Measurements from ENCODE around the gene ADGRV1.

The ADGRV1 gene

GRCh38 chr5:91070761-91071550, 512.4 kb downstream of the ADGRV1 start:
- H3K36me3 ChIP-seq (ENCODE audit: control insufficient read depth, low read depth, low read length) = peaks cover 5% of the 10 kb centered on the region
- no peak overlapping the region for H3K9ac ChIP-seq (ENCODE audit: low read length)
- H3K27me3 ChIP-seq (ENCODE audit: control insufficient read depth, insufficient read depth, low read length) = no peaks in the 10 kb centered on the region
- no peak overlapping the region for H3K4me3 ChIP-seq (ENCODE audit: low read length)
- peaks cover 3% of the 10 kb centered on the region for H3K4me1 ChIP-seq (ENCODE audit: control insufficient read depth, low read depth, low read length)
- no peaks in the 10 kb centered on the region for H3K9me3 ChIP-seq (ENCODE audit: control insufficient read depth, low read depth, low read length)
- no peak overlapping the region for H3K27ac ChIP-seq (ENCODE audit: low read length)

DNA sequence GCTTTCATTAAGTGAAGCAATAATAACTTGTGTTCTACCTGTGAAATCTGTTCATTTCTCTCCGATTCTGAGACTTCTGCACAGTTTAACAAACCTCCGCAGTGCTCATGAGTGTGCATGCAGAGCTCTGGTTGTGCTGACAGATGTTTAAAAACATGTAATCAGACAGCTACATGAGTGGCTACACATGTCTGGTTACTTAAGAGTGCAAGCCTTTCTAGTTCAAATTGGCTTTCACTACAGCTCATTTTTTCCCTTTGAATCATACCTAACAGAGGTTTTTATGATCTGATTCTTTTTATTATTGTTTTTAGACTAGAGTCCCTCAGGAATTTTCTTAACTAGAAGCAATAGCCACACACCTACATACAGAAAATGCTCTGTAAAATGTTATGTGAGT, 514.3 kb downstream of the ADGRV1 start:
- Histone ChIP-seq H3K36me3 (ENCODE audit: control insufficient read depth, low read depth, low read length) (peaks cover 5% of the 10 kb centered on the region), H3K27me3 (ENCODE audit: control insufficient read depth, insufficient read depth, low read length) (no peaks in the 10 kb centered on the region), H3K9me3 (ENCODE audit: control insufficient read depth, low read depth, low read length) (no peaks in the 10 kb centered on the region), H3K9ac (ENCODE audit: low read length) (no peak overlapping the region), H3K4me3 (ENCODE audit: low read length) (no peak overlapping the region), H3K4me1 (ENCODE audit: control insufficient read depth, low read depth, low read length) (peaks cover 3% of the 10 kb centered on the region), H3K27ac (ENCODE audit: low read length) (no peak overlapping the region)

DNA sequence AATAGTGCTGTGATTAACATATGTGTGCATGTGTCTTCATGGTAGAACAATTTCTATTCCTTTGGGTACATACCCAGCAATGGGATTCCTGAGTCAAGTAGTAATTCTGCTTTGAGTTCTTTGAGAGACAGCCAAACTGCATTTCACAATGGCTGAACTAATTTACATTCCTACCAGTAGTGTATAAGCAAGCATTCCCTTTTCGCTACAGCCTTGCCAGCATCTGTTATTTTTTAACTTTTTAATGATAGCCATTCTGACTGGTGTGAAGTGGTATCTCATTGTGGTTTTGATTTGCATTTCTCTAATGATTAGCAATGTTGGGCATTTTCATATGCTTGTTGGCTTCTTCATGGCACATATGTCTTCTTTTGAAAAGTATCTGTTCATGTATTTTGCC, 516.0 kb downstream of the ADGRV1 start:
- H3K9me3 ChIP-seq (ENCODE audit: control insufficient read depth, low read depth, low read length) = no peaks in the 10 kb centered on the region
- H3K9ac ChIP-seq (ENCODE audit: low read length) = no peak overlapping the region
- H3K4me1 ChIP-seq (ENCODE audit: control insufficient read depth, low read depth, low read length) = peaks cover 3% of the 10 kb centered on the region
- no peak overlapping the region for H3K27ac ChIP-seq (ENCODE audit: low read length)
- peaks cover 5% of the 10 kb centered on the region for H3K36me3 ChIP-seq (ENCODE audit: control insufficient read depth, low read depth, low read length)
- H3K4me3 ChIP-seq (ENCODE audit: low read length) = no peak overlapping the region
- H3K27me3 ChIP-seq (ENCODE audit: control insufficient read depth, insufficient read depth, low read length) = no peaks in the 10 kb centered on the region

GRCh38 chr5:91076138-91076537, 517.5 kb downstream of the ADGRV1 start:
- Histone ChIP-seq H3K27ac (ENCODE audit: low read length) (no peak overlapping the region), H3K36me3 (ENCODE audit: control insufficient read depth, low read depth, low read length) (peaks cover 5% of the 10 kb centered on the region), H3K4me3 (ENCODE audit: low read length) (no peak overlapping the region), H3K27me3 (ENCODE audit: control insufficient read depth, insufficient read depth, low read length) (no peaks in the 10 kb centered on the region), H3K9me3 (ENCODE audit: control insufficient read depth, low read depth, low read length) (no peaks in the 10 kb centered on the region), H3K9ac (ENCODE audit: low read length) (no peak overlapping the region), H3K4me1 (ENCODE audit: control insufficient read depth, low read depth, low read length) (no peaks in the 10 kb centered on the region)

DNA sequence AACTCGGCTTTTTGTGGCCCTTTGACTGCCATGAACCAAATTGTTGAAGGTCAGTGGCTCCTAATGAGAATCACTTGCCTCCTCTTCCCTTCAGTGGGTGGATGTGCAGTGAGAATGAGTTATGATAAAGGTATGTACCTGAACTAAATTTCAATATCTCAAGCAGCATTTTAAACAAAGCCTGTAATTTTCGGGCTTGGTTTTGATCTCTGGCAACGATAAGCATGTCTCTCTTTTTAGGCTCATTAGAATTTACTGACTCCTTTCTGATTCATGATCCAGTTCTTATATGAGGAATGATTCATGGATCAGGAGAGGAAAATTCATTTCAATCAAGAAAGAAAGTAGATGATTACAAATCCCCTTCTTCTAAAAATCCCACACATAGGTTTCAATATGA, 519.0 kb downstream of the ADGRV1 start:
- H3K27ac ChIP-seq (ENCODE audit: low read length) = no peak overlapping the region
- H3K9ac ChIP-seq (ENCODE audit: low read length) = no peak overlapping the region
- H3K4me3 ChIP-seq (ENCODE audit: low read length) = no peak overlapping the region
- no peaks in the 10 kb centered on the region for H3K4me1 ChIP-seq (ENCODE audit: control insufficient read depth, low read depth, low read length)
- H3K9me3 ChIP-seq (ENCODE audit: control insufficient read depth, low read depth, low read length) = no peaks in the 10 kb centered on the region
- H3K36me3 ChIP-seq (ENCODE audit: control insufficient read depth, low read depth, low read length) = peaks cover 5% of the 10 kb centered on the region
- H3K27me3 ChIP-seq (ENCODE audit: control insufficient read depth, insufficient read depth, low read length) = no peaks in the 10 kb centered on the region

DNA sequence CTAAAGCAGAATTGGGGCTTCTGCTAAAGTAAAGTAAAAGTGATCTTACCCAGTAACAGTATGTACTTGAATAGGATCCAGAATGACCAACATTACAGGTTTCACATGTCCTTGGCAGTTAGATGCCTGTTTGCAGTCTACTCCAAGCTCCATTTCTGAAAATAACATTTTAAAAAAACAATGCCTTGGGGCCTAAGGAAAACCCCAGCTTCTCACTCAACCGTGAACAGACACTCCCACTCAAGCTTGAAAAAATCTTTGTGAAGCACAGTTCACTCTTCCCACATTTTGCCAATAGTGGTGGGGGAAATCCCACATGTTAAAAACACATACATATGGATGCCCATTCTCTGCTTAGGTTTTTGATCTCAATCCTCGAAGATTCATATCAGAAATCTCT, 520.4 kb downstream of the ADGRV1 start:
- Histone ChIP-seq H3K4me3 (ENCODE audit: low read length) (no peak overlapping the region), H3K4me1 (ENCODE audit: control insufficient read depth, low read depth, low read length) (no peaks in the 10 kb centered on the region), H3K27ac (ENCODE audit: low read length) (no peak overlapping the region), H3K27me3 (ENCODE audit: control insufficient read depth, insufficient read depth, low read length) (no peaks in the 10 kb centered on the region), H3K9me3 (ENCODE audit: control insufficient read depth, low read depth, low read length) (no peaks in the 10 kb centered on the region), H3K9ac (ENCODE audit: low read length) (no peak overlapping the region), H3K36me3 (ENCODE audit: control insufficient read depth, low read depth, low read length) (no peaks in the 10 kb centered on the region)

DNA sequence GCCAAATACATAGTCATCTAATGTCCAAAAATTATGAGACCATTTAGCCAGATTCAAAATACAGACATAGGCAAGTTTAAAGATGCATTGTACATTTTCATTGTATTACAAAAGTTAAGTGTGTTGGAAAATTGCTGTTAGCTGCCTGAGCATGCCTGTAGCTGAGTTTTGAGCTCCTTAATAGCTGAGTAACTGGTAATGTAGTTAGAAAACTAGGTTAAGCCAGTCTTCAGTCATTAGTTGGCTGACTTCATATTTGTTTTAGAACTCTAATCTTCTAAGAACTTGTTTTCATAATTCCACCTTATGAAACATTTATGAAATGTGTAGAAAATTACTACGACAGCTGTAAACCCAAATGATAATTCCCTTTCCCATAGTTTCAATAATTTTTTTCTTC, 531.2 kb downstream of the ADGRV1 start:
- no peak overlapping the region for H3K27ac ChIP-seq (ENCODE audit: low read length)
- H3K4me3 ChIP-seq (ENCODE audit: low read length) = no peak overlapping the region

DNA sequence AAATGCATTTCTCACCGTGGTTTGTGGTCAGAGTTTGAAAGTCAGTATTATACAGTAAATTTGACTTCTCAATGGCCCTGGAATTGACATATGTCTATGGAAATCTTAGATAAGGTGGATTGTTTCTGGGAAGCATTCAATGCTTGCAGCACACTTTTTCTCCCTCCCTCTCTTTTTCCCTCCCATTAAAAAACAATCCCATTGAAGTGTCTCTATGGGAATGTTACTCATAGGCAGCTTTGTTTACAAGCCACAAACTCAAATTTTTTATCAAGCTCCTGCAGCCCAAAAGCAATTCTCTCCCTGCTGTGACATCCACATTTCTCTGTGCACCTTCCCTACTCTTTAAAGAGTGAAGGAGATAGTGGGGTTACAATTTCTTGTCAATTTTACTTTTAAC, 532.4 kb downstream of the ADGRV1 start:
- no peak overlapping the region for H3K27ac ChIP-seq (ENCODE audit: low read length)
- H3K4me1 ChIP-seq (ENCODE audit: control insufficient read depth, low read depth, low read length) = peaks cover 13% of the 10 kb centered on the region
- H3K9ac ChIP-seq (ENCODE audit: low read length) = no peak overlapping the region
- no peaks in the 10 kb centered on the region for H3K36me3 ChIP-seq (ENCODE audit: control insufficient read depth, low read depth, low read length)
- no peaks in the 10 kb centered on the region for H3K9me3 ChIP-seq (ENCODE audit: control insufficient read depth, low read depth, low read length)
- H3K27me3 ChIP-seq (ENCODE audit: control insufficient read depth, insufficient read depth, low read length) = no peaks in the 10 kb centered on the region
- H3K4me3 ChIP-seq (ENCODE audit: low read length) = no peak overlapping the region

More for the DNA sequence above, 531.2 kb downstream of the ADGRV1 start:
- H3K9ac ChIP-seq (ENCODE audit: low read length) = no peak overlapping the region
- no peaks in the 10 kb centered on the region for H3K9me3 ChIP-seq (ENCODE audit: control insufficient read depth, low read depth, low read length)
- no peaks in the 10 kb centered on the region for H3K27me3 ChIP-seq (ENCODE audit: control insufficient read depth, insufficient read depth, low read length)
- peaks cover 10% of the 10 kb centered on the region for H3K4me1 ChIP-seq (ENCODE audit: control insufficient read depth, low read depth, low read length)
- no peaks in the 10 kb centered on the region for H3K36me3 ChIP-seq (ENCODE audit: control insufficient read depth, low read depth, low read length)

DNA sequence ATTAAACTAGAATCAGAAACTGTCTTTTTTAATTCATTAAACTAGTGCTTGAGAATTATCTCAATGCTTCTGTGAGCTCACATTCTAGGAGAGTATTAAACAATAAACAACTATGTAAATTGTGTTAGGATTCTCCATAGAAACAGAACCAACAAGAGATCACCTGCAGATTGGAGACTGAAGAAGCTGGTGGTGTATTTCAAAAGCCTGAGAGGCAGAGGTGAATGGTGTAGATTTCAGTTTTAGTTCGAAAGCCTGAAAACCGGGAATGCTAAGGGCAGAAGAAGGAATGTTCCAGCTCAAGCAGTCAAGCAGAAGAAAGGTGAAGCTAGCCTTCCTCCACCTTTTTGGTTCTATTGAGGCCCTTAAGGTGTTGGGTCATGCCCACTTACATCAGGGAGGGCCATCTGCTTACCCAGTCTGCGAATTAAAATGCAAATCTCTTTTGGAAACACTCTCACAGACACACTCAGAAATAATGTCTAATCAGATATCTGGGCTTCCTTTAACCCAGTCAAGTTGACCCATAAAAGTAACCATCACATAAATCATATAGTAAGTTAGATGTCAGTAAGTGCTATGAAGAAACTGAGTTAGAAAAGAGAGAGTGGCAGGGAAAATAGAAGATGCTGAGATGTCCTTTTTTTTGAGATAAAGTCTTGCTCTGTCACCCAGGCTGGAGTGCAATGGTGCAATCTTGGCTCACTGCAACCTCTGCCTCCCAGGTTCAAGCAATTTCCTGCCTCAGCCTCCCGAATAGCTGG, 533.1 kb downstream of the ADGRV1 start:
- Histone ChIP-seq H3K27me3 (ENCODE audit: control insufficient read depth, insufficient read depth, low read length) (no peaks in the 10 kb centered on the region), H3K4me1 (ENCODE audit: control insufficient read depth, low read depth, low read length) (peaks cover 20% of the 10 kb centered on the region), H3K4me3 (ENCODE audit: low read length) (no peak overlapping the region), H3K36me3 (ENCODE audit: control insufficient read depth, low read depth, low read length) (no peaks in the 10 kb centered on the region), H3K9me3 (ENCODE audit: control insufficient read depth, low read depth, low read length) (no peaks in the 10 kb centered on the region), H3K27ac (ENCODE audit: low read length) (no peak overlapping the region), H3K9ac (ENCODE audit: low read length) (no peak overlapping the region)

- H3K9ac ChIP-seq (ENCODE audit: low read length) = no peak overlapping the region
- no peaks in the 10 kb centered on the region for H3K9me3 ChIP-seq (ENCODE audit: control insufficient read depth, low read depth, low read length)
- peaks cover 28% of the 10 kb centered on the region for H3K4me1 ChIP-seq (ENCODE audit: control insufficient read depth, low read depth, low read length)
- no peaks in the 10 kb centered on the region for H3K27me3 ChIP-seq (ENCODE audit: control insufficient read depth, insufficient read depth, low read length)
- H3K36me3 ChIP-seq (ENCODE audit: control insufficient read depth, low read depth, low read length) = no peaks in the 10 kb centered on the region
- no peak overlapping the region for H3K4me3 ChIP-seq (ENCODE audit: low read length)
- H3K27ac ChIP-seq (ENCODE audit: low read length) = no peak overlapping the region
Observed at GRCh38 chr5:91092859-91093783, 534.5 kb downstream of the ADGRV1 start.

DNA sequence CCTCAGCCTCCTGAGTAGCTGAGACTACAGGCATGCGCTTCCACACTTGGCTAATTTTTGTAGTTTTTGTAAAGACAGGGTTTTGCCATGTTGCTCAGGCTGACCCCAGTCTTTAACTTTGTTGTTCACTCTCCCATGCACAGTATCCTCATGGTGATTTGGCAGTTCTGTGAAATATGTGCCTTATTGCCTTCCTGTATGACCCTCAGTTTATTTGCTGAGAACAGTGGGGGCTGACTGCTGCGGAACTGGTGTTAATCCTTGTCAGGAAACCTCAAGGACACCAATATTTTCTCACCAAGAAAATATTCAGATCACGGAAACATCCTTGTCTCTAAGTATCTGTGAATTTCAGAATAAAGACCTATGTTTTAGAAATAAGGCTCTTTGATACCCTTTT, 536.7 kb downstream of the ADGRV1 start:
- Histone ChIP-seq H3K9ac (ENCODE audit: low read length) (no peak overlapping the region), H3K27me3 (ENCODE audit: control insufficient read depth, insufficient read depth, low read length) (no peaks in the 10 kb centered on the region), H3K4me1 (ENCODE audit: control insufficient read depth, low read depth, low read length) (peaks cover 31% of the 10 kb centered on the region), H3K4me3 (ENCODE audit: low read length) (no peak overlapping the region), H3K36me3 (ENCODE audit: control insufficient read depth, low read depth, low read length) (no peaks in the 10 kb centered on the region), H3K27ac (ENCODE audit: low read length) (no peak overlapping the region), H3K9me3 (ENCODE audit: control insufficient read depth, low read depth, low read length) (no peaks in the 10 kb centered on the region)

Measured in iPS-18a (cell line).